Heart left ventricle (tissue), 16 donors: ENCODE measurements around the gene COA6. TPM values are rescaled to one million over a fixed set of nuclear protein-coding genes. Genes with fewer than 3 reads are reported as not detected.

Source experiments
- ATAC-seq, 4 donors: fragments of 200-7000 bp; cut with Tn5 transposase; one replicate each; pipeline ENCODE4 v1.9.1; 2020 to 2022; ENCODE audit warnings: moderate library complexity in 4 of 4, mild to moderate bottlenecking in 3 of 4, moderate number of reproducible peaks in 1 of 4
- DNase-seq, 5 donors: peaks; one replicate each; pipeline ENCODE4 v3.0.0-alpha.2; 2020
- H3K27ac ChIP-seq, 12 donors: fragments of 200-600 bp; sonication (generic) in 4 of 12; one replicate each; pipeline versions ENCODE4 v1.5.0 to v1.8.0; 2016 to 2022; ENCODE audit warnings: mild to moderate bottlenecking in 2 of 12
- H3K27me3 ChIP-seq, 9 donors: fragments of 200-600 bp; sonication (generic) in 2 of 9; one replicate each; pipeline versions ENCODE4 v1.5.1 to v1.8.0; 2016 to 2022; ENCODE audit warnings: mild to moderate bottlenecking in 3 of 9
- H3K36me3 ChIP-seq, 9 donors: fragments of 200-600 bp; sonication (generic) in 2 of 9; one replicate each; pipeline versions ENCODE4 v1.5.0 to v1.8.0; 2018 to 2022; ENCODE audit warnings: mild to moderate bottlenecking in 2 of 9
- H3K4me1 ChIP-seq, 12 donors: fragments of 200-600 bp; sonication (generic) in 4 of 12; one replicate each; pipeline versions ENCODE4 v1.5.0 to v1.8.0; 2016 to 2022; ENCODE audit warnings: mild to moderate bottlenecking in 3 of 12
- H3K4me3 ChIP-seq, 12 donors: fragments of 200-600 bp; sonication (generic) in 4 of 12; one replicate each; pipeline versions ENCODE4 v1.5.0 to v1.8.0; 2017 to 2022; ENCODE audit warnings: mild to moderate bottlenecking in 9 of 12, moderate library complexity in 4 of 12
- H3K9me3 ChIP-seq, 12 donors: fragments of 200-600 bp; sonication (generic) in 4 of 12; one replicate each; pipeline versions ENCODE4 v1.5.0 to v1.8.0; 2016 to 2022; ENCODE audit warnings: mild to moderate bottlenecking in 1 of 12
- POLR2A ChIP-seq, 2 donors: fragments of 450-650 bp; IDR thresholded peaks; one replicate each; pipeline ENCODE4 v1.6.1; 2017; ENCODE audit warnings: antibody characterized with exemption in 2 of 2, mild to moderate bottlenecking in 2 of 2, moderate library complexity in 2 of 2
- WGBS, 4 donors: extraction: QIAGEN DNeasy Blood & Tissue Kit in 2 of 4; methylation state at CpG; one replicate each; pipeline versions ENCODE4 v1.1.5 to v1.1.7; 2013 to 2018; 5-methylcytosine and 5-hydroxymethylcytosine counted together
- intact Hi-C, 10 donors: fragments of 100-400 bp; cut with DNase I; formaldehyde crosslinking; loops; one replicate each; pipeline versions ENCODE4 v1.11.1 to v1.14.2; 2022
- polyA plus RNA-seq, 2 donors: library from polyadenylated mRNA; stranded (reverse); fragments of 200-250 nt; gene quantifications; one replicate each; pipeline ENCODE4 v1.2.3, GENCODE V29; 2013
- total RNA-seq, 9 donors: library from RNA; depleted of rRNA in 2 of 9; stranded (reverse); fragments of >200 nt in 2 of 9; fragmentation: NEBNext Ultra II Directional in 3 of 9; extraction: Animal tissue kit (Norgen Biotek cat#: 25700) in 3 of 9; gene quantifications; one replicate each; pipeline versions ENCODE4 v1.1.0 to v1.2.4, GENCODE V29; 2016 to 2023
- TF ChIP-seq, protein P1 (sequence below), 12 donors: fragments of 200-600 bp; sonication (generic) in 4 of 12; IDR thresholded peaks; one replicate each; pipeline versions ENCODE4 v1.5.0 to v1.8.0; 2018 to 2022; ENCODE audit warnings: antibody characterized with exemption in 12 of 12, mild to moderate bottlenecking in 5 of 12
- donor health status: ischemic (EF 13 %, LVEDD 7.1; RV severe dilation, severe dysfunction).
- donor health status: healthy with polysubstance abuse.
- donor health status: DM: no; HTN: yes; CAD: no.
- donor health status: DM: no; HTN: no; CAD: no.
- donor health status: ischemic (EF 25% LVEDD 6.9; RV normal size, moderate dysfunction).
- donor health status: ischemic (EF 25% LVEDD 5.7; RV mildly dilated, moderate dysfunction).
- donor health status: healthy.
- donor health status: DM: yes; HTN: yes; CAD: no.
- donor health status: ischemic (EF 35%, LVEDD 5.7; RV mildly dilated, moderate dysfunction).
- donor health status: nonischemic (EF 11% LVEDD 7.7; RV severe dilation, severe dysfunction).
- donor health status: DM: yes; HTN: yes; CAD: no.
- donor health status: PGD.
- donor health status: ischemic (EF 29% LVEDD 5.4; RV normal size, mild dysfunction).
- donor health status: nonischemic (EF 23%, LVEDD 6.1; RV moderate dilation, normal function).

The COA6 gene
- total and polyA plus RNA-seq, 11 donors = 25.5 to 133 (median 33.3) TPM

DNA sequence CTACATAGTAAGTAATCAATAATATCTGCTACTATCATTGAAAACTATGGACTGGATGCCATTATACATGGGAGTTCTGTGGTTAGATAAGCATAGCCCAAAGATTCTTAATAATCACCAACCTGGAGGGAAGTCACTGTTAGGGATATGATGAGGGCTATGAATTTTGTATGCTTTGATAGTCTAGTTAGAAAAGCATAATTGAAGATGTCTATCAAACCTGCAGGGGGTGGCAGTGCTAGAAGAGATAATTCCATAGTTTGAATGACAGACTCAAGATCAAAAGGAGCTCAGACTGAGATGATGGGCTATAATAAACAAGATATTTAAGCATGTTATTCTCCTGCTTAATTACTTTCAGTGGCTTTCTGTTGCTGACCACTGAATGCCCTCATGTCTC lies 15.4 kb upstream of the COA6 start:
- intact Hi-C loops = no loop called here
- TF ChIP-seq POLR2A (IDR thresholded peaks at IDR 0.05) = no peak
- TF ChIP-seq, protein P1, sequence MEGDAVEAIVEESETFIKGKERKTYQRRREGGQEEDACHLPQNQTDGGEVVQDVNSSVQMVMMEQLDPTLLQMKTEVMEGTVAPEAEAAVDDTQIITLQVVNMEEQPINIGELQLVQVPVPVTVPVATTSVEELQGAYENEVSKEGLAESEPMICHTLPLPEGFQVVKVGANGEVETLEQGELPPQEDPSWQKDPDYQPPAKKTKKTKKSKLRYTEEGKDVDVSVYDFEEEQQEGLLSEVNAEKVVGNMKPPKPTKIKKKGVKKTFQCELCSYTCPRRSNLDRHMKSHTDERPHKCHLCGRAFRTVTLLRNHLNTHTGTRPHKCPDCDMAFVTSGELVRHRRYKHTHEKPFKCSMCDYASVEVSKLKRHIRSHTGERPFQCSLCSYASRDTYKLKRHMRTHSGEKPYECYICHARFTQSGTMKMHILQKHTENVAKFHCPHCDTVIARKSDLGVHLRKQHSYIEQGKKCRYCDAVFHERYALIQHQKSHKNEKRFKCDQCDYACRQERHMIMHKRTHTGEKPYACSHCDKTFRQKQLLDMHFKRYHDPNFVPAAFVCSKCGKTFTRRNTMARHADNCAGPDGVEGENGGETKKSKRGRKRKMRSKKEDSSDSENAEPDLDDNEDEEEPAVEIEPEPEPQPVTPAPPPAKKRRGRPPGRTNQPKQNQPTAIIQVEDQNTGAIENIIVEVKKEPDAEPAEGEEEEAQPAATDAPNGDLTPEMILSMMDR (IDR thresholded peaks at IDR 0.05) = no peak
- DNase-seq = no peak

DNA sequence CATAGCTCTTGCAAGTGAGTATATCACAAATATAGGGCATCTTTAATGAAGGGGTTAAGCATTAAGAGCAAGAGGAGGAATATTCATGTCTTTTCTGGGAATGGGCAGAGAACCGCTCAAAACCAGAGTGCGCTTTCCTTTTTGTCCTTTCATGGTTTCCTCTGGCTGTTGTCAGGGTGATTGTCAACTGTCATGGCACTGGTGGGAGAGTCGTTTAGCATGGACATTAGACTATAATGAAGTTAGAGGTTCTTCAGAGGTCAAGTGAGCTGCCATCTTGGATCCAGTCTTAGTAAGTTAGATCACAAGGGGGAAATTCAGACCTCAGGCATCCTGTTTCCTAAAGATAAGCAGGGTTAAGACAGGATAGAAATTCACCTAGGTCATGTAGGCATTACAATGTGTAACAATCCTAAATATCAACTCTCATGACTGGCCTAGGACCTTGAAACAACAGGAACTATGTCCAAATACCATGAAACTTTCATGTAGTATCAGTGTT lies 12.1 kb upstream of the COA6 start:
- H3K4me1 ChIP-seq = no peaks in the 10 kb centered on the region
- H3K9me3 ChIP-seq = no peaks in the 10 kb centered on the region
- intact Hi-C loops = no loop called here
- DNase-seq = no peak
- peaks cover 0 to 19% (median 0%) of the 10 kb centered on the region in 9 donors for H3K27me3 ChIP-seq
- H3K27ac ChIP-seq = no peak overlapping the region
- ATAC-seq = no peak
- no peaks in the 10 kb centered on the region for H3K36me3 ChIP-seq
- TF ChIP-seq, protein P1 (IDR thresholded peaks at IDR 0.05) = no peak
- no peak for TF ChIP-seq POLR2A (IDR thresholded peaks at IDR 0.05)
- no peak overlapping the region for H3K4me3 ChIP-seq
- 75 to 85% (median 83%) methylated on average over 3 of the region's 3 CpGs for WGBS, 4 donors

More for the DNA sequence above, 15.4 kb upstream of the COA6 start:
- H3K9me3 ChIP-seq = peaks cover 0 to 5% (median 0%) of the 10 kb centered on the region in 12 donors
- H3K4me1 ChIP-seq = no peaks in the 10 kb centered on the region
- H3K4me3 ChIP-seq = no peak overlapping the region
- H3K27me3 ChIP-seq = peaks cover 0 to 25% (median 0%) of the 10 kb centered on the region in 9 donors
- no peak for ATAC-seq
- H3K36me3 ChIP-seq = no peaks in the 10 kb centered on the region
- no peak overlapping the region for H3K27ac ChIP-seq

GRCh38 chr1:234362558-234362957 lies 10.7 kb upstream of the COA6 start:
- no peaks in the 10 kb centered on the region for H3K4me1 ChIP-seq
- no peak for TF ChIP-seq POLR2A (IDR thresholded peaks at IDR 0.05)
- TF ChIP-seq, protein P1 (IDR thresholded peaks at IDR 0.05) = no peak
- intact Hi-C loops = no loop called here
- no peaks in the 10 kb centered on the region for H3K36me3 ChIP-seq
- H3K27ac ChIP-seq = no peak overlapping the region
- ATAC-seq (no peak), DNase-seq (no peak)
- H3K4me3 ChIP-seq = no peak overlapping the region
- H3K27me3 ChIP-seq = peaks cover 0 to 11% (median 0%) of the 10 kb centered on the region in 9 donors
- 70 to 84% (median 83%) methylated on average over 2 of the region's 2 CpGs for WGBS, 4 donors
- H3K9me3 ChIP-seq = no peaks in the 10 kb centered on the region

- peaks cover 0 to 11% (median 6%) of the 10 kb centered on the region in 12 donors for H3K4me1 ChIP-seq
Measured at GRCh38 chr1:234368320-234369032, 4.8 kb upstream of the COA6 start.

More at GRCh38 chr1:234368320-234369032, 4.8 kb upstream of the COA6 start:
- WGBS, 4 donors = 73 to 77% (median 75%) methylated on average over 12 of the region's 12 CpGs
- no peak overlapping the region for H3K27ac ChIP-seq
- ATAC-seq = no peak
- intact Hi-C loops = no loop called here
- no peak overlapping the region for H3K4me3 ChIP-seq
- no peaks in the 10 kb centered on the region for H3K9me3 ChIP-seq
- TF ChIP-seq, protein P1 (IDR thresholded peaks at IDR 0.05) = no peak
- no peaks in the 10 kb centered on the region for H3K27me3 ChIP-seq
- no peak for DNase-seq
- no peaks in the 10 kb centered on the region for H3K36me3 ChIP-seq
